Astrocyte of the spinal cord (primary cell): ENCODE data around the gene SNTB2.
A peak's percentile ranks its signal among the peaks of the same experiment; 100 is the strongest.
"Not testable (repeated sequence)": the region's sequence is repeated elsewhere in the genome, so short reads cannot be mapped to it uniquely, and the experiment has no call there.

Experiments used
- DNase-seq: peaks from one replicate; pipeline ENCODE4 v3.0.0; 2011; ENCODE audit warnings: low read depth, low spot score
- H3K4me3 ChIP-seq: 2 replicates; pipeline ENCODE4 v1.5.1; 2011; ENCODE audit warnings: low read depth, mild to moderate bottlenecking, low read length, moderate library complexity
- CTCF ChIP-seq: IDR thresholded peaks from 2 replicates; pipeline ENCODE4 v1.5.1; 2012; ENCODE audit warnings: low read depth, mild to moderate bottlenecking, low read length, inconsistent platforms
- in situ Hi-C: cut with HindIII; loops from 2 replicates; pipeline ENCODE4 v1.10.0; 2017; ENCODE audit warnings: low sequenced_read_pairs

Gene SNTB2

GRCh38 chr16:69274699-69275235, 87.8 kb downstream of the SNTB2 start:
- DNase-seq, result no peak
- in situ Hi-C loops, result no loop called here
- TF ChIP-seq CTCF, result no peak
- H3K4me3 ChIP-seq, result no peak overlapping the region

- in situ Hi-C loops, result no loop called here
- TF ChIP-seq CTCF, result no peak
- peak; percentile 95 for DNase-seq
- no peak overlapping the region for H3K4me3 ChIP-seq
Observed at GRCh38 chr16:69276148-69277115, 89.5 kb downstream of the SNTB2 start.

GRCh38 chr16:69277413-69277812, 90.4 kb downstream of the SNTB2 start:
- no peak for DNase-seq
- no peak overlapping the region for H3K4me3 ChIP-seq
- no peak for TF ChIP-seq CTCF
- in situ Hi-C loops, result no loop called here

- no peak for DNase-seq
- no peak overlapping the region for H3K4me3 ChIP-seq
- TF ChIP-seq CTCF, result no peak
- in situ Hi-C loops, result no loop called here
Observed at GRCh38 chr16:69283851-69284250, 96.9 kb downstream of the SNTB2 start.

- no peak overlapping the region for H3K4me3 ChIP-seq
- in situ Hi-C loops, result no loop called here
- TF ChIP-seq CTCF, result no peak
- no peak for DNase-seq
Observed at GRCh38 chr16:69285240-69285639, 98.3 kb downstream of the SNTB2 start.

- H3K4me3 ChIP-seq, result no peak overlapping the region
- in situ Hi-C loops, result no loop called here
- peak; percentile 49 for TF ChIP-seq CTCF
- peak; percentile 83 for DNase-seq
Observed at GRCh38 chr16:69286941-69287713, 100.2 kb downstream of the SNTB2 start.

GRCh38 chr16:69291657-69292056, 104.7 kb downstream of the SNTB2 start:
- DNase-seq, in situ Hi-C loops, H3K4me3 ChIP-seq: not testable (repeated sequence)
